Heart left ventricle (tissue), 13 donors: ENCODE results near the gene CDC25B.

Experiments
- POLR2A ChIP-seq, 2 donors: fragments of 450-650 bp; IDR thresholded peaks; one replicate each; pipeline ENCODE4 v1.6.1; 2017; ENCODE audit warnings: antibody characterized with exemption in 2 of 2, mild to moderate bottlenecking in 2 of 2, moderate library complexity in 2 of 2
- TF ChIP-seq, protein P1 (sequence below), 12 donors: fragments of 200-600 bp; sonication (generic) in 4 of 12; IDR thresholded peaks; one replicate each; pipeline versions ENCODE4 v1.5.0 to v1.8.0; 2018 to 2022; ENCODE audit warnings: antibody characterized with exemption in 12 of 12, mild to moderate bottlenecking in 5 of 12
- donor health status: ischemic (EF 13 %, LVEDD 7.1; RV severe dilation, severe dysfunction).
- donor health status: DM: no; HTN: yes; CAD: no.
- donor health status: DM: no; HTN: no; CAD: no.
- donor health status: ischemic (EF 25% LVEDD 6.9; RV normal size, moderate dysfunction).
- donor health status: ischemic (EF 25% LVEDD 5.7; RV mildly dilated, moderate dysfunction).
- donor health status: ischemic (EF 35%, LVEDD 5.7; RV mildly dilated, moderate dysfunction).
- donor health status: nonischemic (EF 11% LVEDD 7.7; RV severe dilation, severe dysfunction).
- donor health status: DM: yes; HTN: yes; CAD: no.
- donor health status: PGD.
- donor health status: ischemic (EF 29% LVEDD 5.4; RV normal size, mild dysfunction).
- donor health status: nonischemic (EF 23%, LVEDD 6.1; RV moderate dilation, normal function).

DNA sequence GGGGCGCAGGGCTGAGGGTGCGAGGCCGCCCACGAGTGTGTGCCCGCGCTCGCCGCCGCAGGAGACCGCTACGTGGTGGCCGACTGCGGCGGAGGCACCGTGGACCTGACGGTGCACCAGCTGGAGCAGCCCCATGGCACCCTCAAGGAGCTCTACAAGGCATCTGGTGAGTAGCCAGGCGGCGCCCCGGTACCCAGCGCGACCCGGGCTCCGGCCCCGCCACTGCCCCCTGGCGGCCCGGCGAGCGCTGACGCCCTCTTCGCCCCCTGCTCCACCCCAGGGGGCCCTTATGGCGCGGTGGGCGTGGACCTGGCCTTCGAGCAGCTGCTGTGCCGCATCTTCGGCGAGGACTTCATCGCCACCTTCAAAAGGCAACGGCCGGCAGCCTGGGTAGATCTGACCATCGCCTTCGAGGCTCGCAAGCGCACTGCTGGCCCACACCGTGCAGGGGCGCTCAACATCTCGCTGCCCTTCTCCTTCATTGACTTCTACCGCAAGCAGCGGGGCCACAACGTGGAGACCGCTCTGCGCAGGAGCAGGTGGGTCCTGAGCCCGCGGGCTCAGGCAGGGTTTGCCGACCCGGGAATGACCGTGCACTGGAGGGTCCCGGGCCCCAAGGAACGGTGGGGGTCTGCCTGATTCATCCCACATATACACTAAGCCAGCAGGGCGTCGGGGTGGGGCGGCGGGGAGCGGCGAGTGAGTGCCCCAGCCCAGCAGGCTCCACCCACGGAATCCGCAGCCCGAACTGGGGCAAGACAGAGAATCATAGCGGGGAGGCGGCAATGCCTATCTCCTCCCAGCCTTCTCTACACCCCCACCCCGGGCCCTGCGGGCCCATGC lies 46.2 kb upstream of the CDC25B start:
- TF ChIP-seq, protein P1, sequence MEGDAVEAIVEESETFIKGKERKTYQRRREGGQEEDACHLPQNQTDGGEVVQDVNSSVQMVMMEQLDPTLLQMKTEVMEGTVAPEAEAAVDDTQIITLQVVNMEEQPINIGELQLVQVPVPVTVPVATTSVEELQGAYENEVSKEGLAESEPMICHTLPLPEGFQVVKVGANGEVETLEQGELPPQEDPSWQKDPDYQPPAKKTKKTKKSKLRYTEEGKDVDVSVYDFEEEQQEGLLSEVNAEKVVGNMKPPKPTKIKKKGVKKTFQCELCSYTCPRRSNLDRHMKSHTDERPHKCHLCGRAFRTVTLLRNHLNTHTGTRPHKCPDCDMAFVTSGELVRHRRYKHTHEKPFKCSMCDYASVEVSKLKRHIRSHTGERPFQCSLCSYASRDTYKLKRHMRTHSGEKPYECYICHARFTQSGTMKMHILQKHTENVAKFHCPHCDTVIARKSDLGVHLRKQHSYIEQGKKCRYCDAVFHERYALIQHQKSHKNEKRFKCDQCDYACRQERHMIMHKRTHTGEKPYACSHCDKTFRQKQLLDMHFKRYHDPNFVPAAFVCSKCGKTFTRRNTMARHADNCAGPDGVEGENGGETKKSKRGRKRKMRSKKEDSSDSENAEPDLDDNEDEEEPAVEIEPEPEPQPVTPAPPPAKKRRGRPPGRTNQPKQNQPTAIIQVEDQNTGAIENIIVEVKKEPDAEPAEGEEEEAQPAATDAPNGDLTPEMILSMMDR (IDR thresholded peaks at IDR 0.05) = peak; percentile 42 to 72 (median 56)
- no peak for TF ChIP-seq POLR2A (IDR thresholded peaks at IDR 0.05)
